Sciatic nerve (tissue), 2 donors: ENCODE results near the gene GRK6. TPM values are rescaled to one million over a fixed set of nuclear protein-coding genes. Genes with fewer than 3 reads are reported as not detected.
A peak's percentile ranks its signal among the peaks of the same experiment; 100 is the strongest.
"Not testable (repeated sequence)": the region's sequence is repeated elsewhere in the genome, so short reads cannot be mapped to it uniquely, and the experiment has no call there.

ENCODE experiments used
- ATAC-seq: fragments of 200-7000 bp; cut with Tn5 transposase; one replicate; pipeline ENCODE4 v1.9.1; 2020; ENCODE audit warnings: mild to moderate bottlenecking, moderate library complexity
- DNase-seq: peaks from one replicate; pipeline ENCODE4 v3.0.0-alpha.2; 2020; ENCODE audit warnings: low spot score
- intact Hi-C: fragments of 100-400 bp; cut with DNase I; formaldehyde crosslinking; loops from one replicate; pipeline ENCODE4 v1.14.2; 2022
- total RNA-seq: library from RNA; stranded (reverse); fragmentation: NEBNext Ultra II Directional; extraction: Animal tissue kit (Norgen Biotek cat#: 25700); gene quantifications from one replicate; pipeline ENCODE4 v1.2.1, GENCODE V29; 2021
- donor health status: DM: no; HTN: no; CAD: no.
- donor health status: DM: no; HTN: no; CAD: no.

Gene GRK6
- total RNA-seq, 1 donor from 2014 or later: 25.0 TPM

GRCh38 chr5:177474846-177475562 lies 48.5 kb downstream of the GRK6 start:
- intact Hi-C loops: no loop called here
- DNase-seq (no peak), ATAC-seq (no peak)

GRCh38 chr5:177475563-177476427 lies 49.3 kb downstream of the GRK6 start:
- DNase-seq: no peak
- no peak for ATAC-seq
- intact Hi-C loops: no loop called here

- ATAC-seq (peak; percentile 27), DNase-seq (no peak)
- intact Hi-C loops: no loop called here
Measured at GRCh38 chr5:177476531-177477233, 50.2 kb downstream of the GRK6 start.

GRCh38 chr5:177477701-177478477 lies 51.4 kb downstream of the GRK6 start:
- DNase-seq (no peak), ATAC-seq (no peak)
- intact Hi-C loops: no loop called here

DNA sequence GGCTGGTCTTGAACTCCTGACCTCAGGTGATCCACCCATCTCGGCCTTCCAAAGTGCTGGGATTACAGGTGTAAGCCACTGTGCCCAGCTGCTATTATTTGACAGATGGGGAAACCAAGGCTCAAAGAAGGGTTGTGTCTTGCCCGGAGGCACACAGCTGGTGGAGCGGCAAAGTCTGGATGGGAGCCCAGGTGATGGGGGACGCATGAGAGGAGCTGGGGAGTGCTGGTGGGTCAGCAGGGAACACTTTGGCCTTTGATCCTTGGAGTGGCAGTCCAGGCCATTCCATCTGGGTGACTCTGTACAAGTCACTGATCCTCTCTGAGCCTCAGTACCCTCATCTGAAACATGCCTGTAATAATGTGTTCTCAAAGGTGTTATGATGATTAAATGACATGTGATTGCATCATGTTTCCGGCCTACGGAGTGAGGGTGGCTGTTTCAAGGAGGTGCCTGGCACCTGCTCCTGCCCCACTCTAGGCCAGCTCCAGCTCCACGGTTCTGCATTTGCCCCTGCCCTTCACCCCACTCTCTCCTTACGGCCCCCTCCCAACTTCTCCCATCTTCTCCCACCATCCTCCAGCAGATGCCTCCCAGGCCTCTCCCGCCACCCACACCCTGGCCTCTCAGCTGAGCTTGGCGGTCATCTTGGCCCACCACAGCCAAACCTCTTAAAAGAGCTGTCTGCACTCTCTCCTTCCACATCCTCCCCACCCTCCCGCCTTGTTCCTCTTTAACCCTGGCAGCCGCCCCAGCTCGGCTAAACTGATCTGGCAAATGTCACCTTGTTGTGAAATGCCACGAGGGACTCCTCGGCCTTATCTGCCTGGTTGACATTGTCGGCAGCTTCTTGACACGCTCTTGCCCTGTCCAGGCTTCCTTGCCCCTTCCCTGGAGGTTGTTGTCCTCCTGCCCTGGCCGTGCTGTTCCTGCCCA lies 52.5 kb downstream of the GRK6 start:
- ATAC-seq (peak; percentile 69), DNase-seq (peak; percentile 83)
- intact Hi-C loops: no loop called here

DNA sequence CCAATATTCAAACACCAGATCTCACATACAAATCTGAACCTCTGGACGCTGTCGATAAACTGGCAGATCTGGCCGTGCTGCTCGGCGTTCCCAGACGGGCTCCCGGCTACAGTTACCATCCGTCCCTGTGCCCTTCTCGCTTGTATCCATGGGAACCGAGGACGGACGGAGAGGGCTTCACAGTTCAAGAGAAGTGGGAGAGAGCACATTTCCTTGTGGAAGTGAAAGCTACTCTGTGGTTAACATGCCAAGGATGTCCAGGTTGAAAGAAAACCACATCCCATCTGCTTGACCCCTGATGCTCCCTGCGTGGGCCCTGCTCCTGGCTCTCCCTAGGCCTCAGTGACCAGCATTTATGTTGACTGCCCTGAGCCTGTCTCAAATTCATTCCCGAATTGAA lies 53.3 kb downstream of the GRK6 start:
- intact Hi-C loops: no loop called here
- DNase-seq (no peak), ATAC-seq (peak; percentile 67)

DNA sequence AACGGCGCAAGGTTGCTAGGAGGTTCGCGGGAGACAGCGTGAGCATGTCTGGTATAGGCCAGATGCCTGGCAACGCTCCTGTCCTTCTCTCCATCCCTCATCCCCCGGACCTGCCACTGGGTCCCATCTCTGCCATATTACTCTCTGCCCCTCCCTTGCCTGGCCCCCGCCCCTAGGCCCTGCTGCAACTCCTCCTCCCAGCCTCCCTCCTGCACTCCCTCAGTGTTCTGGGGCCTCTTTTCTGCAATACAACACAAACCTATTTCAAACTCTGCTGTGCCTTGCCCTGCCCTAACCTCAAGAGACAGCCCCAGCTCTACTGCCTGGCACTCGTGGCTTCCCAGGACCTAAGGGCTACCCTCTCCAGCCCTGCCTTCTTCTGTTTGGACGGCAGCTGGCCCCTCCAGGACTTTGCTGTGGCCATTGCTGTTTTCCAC lies 55.9 kb downstream of the GRK6 start:
- DNase-seq (no peak), ATAC-seq (no peak)
- intact Hi-C loops: no loop called here

GRCh38 chr5:177483042-177483441 lies 56.6 kb downstream of the GRK6 start:
- intact Hi-C loops: no loop called here
- ATAC-seq (no peak), DNase-seq (no peak)

DNA sequence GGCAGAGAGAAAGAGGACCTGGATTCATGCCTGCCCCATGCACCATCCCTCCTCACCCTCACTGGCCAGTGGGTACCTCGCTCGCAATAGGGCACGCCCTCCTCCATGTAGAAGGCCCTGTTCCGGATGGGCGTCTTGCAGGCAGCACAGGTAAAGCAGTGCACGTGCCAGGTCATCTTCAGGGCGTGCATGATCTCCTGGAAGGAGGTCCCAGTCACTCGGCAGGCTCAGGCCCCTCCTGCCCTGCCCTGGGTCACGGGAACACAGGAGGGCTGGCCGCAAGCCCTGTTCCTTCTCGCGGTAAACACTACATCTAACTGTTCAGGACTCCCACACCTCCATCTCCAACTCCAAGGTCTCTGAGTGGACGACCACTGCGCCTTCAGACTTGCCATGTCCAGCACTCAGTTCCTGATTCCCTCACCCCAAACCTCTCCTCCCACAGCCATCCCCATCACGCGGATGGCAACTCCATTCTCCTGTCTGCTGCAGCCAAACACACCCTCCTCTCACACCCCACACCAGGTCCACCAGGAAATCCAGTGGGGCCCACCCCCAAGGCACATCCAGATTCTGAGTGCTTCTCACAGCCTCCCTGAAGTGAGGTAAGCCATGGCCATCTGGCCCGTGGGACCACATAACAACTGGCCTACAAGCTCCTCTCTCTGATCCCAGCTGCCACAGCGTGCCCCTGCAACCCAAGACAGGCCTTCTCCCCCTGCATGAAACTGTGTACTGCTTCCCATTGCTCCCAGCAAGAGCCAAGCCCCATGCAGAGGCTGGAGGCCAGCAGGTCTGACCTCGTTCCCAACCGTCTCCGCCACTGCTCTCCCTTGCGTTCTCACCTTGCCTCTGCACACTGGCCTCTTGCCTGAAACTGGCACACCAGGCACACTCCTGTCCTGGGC lies 57.8 kb downstream of the GRK6 start:
- ATAC-seq (no peak), DNase-seq (no peak)
- intact Hi-C loops: no loop called here

GRCh38 chr5:177484902-177485549 lies 58.5 kb downstream of the GRK6 start:
- no peak for ATAC-seq
- DNase-seq: no peak
- intact Hi-C loops: no loop called here

- ATAC-seq, intact Hi-C loops, DNase-seq: not testable (repeated sequence)
Measured at GRCh38 chr5:177485753-177486152, 59.3 kb downstream of the GRK6 start.

DNA sequence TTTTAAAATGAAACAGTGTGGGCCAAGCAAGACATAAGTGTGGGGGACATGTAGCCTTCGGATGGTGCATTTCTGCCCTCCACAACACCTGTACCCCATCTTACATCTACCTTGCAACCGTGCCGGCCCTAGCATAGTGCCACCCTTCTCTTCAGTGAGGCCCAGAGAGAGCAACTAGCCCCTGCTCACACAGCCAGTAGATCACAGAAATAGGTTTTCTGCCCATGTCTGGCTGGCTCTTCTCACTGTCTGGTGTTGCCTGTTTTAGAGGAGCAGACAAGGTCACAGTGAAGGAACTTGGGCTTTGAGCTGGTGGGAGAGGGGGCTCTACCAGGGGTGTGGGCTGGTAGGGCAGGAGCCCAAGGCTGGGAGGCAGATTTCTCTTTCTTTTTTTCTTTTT lies 59.8 kb downstream of the GRK6 start:
- DNase-seq (no peak), ATAC-seq (no peak)
- intact Hi-C loops: no loop called here

DNA sequence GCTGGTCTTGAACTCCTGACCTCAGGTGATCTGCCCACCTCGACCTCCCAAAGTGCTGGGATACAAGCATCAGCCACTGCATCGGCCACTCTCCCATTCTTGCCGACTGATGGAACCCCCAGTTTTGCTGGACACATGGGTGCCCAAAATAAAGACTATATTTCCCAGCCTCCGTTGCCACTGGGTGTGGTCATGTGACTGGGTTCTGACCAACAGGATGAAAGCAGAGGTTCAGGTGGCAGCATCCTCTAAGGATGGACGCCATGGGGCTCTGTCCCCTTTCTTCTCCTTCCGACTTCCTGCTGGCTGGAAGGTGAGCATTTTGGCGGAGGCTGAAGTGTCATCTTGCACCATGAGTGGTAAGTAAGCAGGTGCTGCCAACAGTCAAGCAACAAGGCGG lies 60.7 kb downstream of the GRK6 start:
- ATAC-seq: no peak
- intact Hi-C loops: no loop called here
- DNase-seq: no peak

DNA sequence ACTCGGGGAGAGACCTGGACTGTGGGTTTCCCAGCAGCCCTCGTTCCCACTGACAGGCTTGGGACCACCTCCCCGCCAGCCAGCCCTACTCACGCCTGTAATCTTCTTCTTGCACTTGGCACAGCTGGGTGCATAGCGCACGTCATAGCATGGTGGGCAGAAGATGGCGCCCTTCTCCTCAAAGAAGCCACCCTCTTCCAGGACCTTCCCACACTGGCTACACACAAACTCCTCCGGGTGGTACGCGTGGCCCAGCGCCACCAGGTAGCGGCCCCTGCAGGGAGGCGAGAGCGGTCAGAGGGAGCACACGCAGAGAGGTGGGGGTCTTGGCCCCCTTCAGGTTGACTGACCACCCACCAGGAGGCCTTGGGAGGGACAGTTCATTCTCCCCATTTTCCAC lies 61.5 kb downstream of the GRK6 start:
- intact Hi-C loops: no loop called here
- ATAC-seq: no peak
- no peak for DNase-seq

GRCh38 chr5:177489119-177489716 lies 62.7 kb downstream of the GRK6 start:
- intact Hi-C loops: no loop called here
- DNase-seq (no peak), ATAC-seq (peak; percentile 12)

DNA sequence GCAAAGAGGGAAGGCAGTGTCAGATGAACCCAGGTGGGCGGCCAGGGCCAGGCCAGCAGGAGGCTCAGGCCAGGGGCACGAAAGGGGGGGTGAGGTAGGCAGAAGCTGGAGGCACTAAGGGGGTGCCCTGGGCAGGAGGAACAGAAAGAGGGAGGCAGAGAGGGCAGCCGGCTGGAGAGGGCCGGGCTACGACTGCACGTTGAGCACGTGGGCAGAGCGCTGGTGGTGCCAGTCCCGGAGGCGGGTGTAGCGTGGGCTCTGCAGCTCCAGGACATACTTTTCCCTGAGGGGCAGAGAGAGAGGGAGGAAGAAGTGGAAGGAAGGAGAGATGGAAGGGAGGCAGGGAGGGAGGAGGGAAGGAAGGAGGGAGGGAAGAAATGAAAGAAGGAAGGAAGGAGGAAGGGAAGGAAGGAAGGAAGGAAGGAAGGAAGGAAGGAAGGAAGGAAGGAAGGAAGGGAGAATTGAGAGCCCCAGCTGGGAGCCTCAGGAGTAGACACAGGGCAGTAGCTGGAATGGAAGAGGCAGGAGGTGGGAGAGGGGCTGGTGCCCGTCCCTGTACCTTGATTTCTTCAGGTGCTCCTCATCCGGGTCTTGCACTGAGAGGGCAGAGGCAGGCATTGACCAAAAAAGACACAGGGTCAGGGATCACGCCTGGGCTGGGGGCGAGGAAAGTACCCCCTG lies 64.0 kb downstream of the GRK6 start:
- no peak for ATAC-seq
- DNase-seq: no peak
- intact Hi-C loops: no loop called here
